ENCODE data around the gene HOXD8.

The HOXD8 gene

DNA sequence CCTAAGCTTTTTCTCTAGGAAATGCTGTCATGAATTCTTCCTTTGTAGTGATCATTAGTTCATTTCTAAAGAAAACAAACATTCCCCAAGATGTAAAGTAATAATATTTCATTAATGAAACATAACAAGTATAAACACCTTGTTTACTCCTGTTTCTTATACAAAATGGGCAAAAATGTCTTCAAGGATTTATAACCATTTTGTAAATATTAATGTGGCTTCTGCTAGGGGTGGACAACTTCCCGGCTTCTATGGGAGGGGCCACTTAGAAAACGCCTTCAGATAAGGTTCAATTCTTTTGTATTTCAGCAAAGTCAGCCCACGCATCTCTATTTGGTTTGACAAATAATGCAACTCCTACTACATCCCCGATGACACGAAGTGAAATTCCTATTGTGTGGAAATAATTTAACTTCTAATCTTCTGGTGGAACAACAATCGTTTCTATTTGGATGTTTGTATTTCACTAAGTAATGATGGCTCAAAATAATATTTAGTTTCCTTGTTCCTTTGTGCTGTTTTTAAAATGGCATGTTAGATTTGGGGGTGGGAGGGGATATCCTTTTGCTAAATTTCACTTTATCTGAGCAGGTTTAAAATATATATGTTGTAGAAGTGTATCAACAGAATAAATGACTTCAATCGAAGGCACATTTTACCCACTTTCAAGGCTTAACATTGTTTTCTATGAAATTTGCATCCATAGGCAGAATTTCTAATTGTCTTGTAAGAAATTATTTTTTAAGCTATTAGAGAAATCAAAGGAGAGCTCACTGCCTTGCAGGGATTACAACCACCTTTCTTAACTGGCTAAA lies 44.3 kb downstream of the HOXD8 start:
- no peak for DNase-seq (ENCODE audit: low read depth in 2 of 2)

DNA sequence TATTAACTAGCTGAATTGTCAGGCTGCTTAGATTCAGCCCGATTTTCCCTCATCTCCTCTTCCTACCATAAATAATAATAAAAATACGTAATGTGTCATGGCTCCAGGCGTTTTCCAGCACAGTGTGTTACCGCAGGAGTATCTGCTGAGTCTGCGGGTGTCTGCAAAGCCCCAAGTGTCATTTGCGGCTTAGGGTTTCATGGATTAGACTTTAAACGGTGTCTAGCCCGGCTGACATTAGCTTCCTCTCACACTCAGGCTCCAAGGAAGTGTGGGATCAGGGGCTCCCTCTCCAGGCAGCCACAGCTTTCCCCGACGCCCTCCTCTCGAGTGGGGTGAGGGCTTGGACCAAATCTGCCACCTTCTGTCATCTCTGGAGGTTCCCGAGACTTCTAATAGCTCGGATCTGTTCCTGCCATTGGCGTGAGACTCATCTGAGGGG lies 44.9 kb downstream of the HOXD8 start:
- DNase-seq (ENCODE audit: low read depth in 2 of 2), result no peak

GRCh38 chr2:176174824-176175708 lies 45.6 kb downstream of the HOXD8 start:
- DNase-seq (ENCODE audit: low read depth in 2 of 2), result no peak

- DNase-seq (ENCODE audit: low read depth in 2 of 2), result no peak
These were observed 46.5 kb downstream of the HOXD8 start for GRCh38 chr2:176175709-176176607.

- no peak for DNase-seq (ENCODE audit: low read depth in 2 of 2)
These were observed 48.1 kb downstream of the HOXD8 start for GRCh38 chr2:176177580-176178037.

- no peak for DNase-seq (ENCODE audit: low read depth in 2 of 2)
These were observed 48.7 kb downstream of the HOXD8 start for GRCh38 chr2:176178038-176178756.

GRCh38 chr2:176178757-176179295 lies 49.3 kb downstream of the HOXD8 start:
- no peak for DNase-seq (ENCODE audit: low read depth in 2 of 2)

DNA sequence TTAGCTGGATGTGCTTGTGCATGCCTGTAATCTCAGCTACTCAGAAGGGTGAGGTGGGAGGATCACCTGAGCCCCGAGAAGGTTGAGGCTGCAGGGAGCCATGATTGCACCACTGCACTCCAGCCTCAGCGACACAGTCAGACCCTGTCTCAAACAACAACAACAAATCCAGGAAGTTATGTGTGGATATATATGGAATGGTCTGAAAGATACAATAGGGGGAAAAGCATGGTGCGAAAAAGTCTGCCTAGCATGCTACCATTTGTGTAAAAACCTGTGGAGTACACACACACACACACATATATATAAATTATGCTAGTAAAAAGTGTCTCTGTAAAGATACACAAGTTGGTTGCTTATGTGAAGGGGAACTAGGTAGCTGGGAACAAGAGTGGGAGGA lies 52.0 kb downstream of the HOXD8 start:
- no peak for DNase-seq (ENCODE audit: low read depth in 2 of 2)
